ENCODE results near the gene RRAS.

Gene RRAS

GRCh38 chr19:49602806-49603205 is 37.1 kb downstream of the RRAS start:
- TF ChIP-seq FOXP2 (optimal IDR thresholded peaks at IDR 0.05; ENCODE audit: borderline replicate concordance, extremely low read depth, extremely low read length, insufficient read depth) (no peak), TAF1 (IDR thresholded peaks at IDR 0.05; ENCODE audit: borderline replicate concordance, insufficient read depth, low read length) (no peak), SIN3A (IDR thresholded peaks at IDR 0.05; ENCODE audit: borderline replicate concordance, insufficient read depth, low read length) (no peak)
- TF ChIP-seq, protein P1, sequence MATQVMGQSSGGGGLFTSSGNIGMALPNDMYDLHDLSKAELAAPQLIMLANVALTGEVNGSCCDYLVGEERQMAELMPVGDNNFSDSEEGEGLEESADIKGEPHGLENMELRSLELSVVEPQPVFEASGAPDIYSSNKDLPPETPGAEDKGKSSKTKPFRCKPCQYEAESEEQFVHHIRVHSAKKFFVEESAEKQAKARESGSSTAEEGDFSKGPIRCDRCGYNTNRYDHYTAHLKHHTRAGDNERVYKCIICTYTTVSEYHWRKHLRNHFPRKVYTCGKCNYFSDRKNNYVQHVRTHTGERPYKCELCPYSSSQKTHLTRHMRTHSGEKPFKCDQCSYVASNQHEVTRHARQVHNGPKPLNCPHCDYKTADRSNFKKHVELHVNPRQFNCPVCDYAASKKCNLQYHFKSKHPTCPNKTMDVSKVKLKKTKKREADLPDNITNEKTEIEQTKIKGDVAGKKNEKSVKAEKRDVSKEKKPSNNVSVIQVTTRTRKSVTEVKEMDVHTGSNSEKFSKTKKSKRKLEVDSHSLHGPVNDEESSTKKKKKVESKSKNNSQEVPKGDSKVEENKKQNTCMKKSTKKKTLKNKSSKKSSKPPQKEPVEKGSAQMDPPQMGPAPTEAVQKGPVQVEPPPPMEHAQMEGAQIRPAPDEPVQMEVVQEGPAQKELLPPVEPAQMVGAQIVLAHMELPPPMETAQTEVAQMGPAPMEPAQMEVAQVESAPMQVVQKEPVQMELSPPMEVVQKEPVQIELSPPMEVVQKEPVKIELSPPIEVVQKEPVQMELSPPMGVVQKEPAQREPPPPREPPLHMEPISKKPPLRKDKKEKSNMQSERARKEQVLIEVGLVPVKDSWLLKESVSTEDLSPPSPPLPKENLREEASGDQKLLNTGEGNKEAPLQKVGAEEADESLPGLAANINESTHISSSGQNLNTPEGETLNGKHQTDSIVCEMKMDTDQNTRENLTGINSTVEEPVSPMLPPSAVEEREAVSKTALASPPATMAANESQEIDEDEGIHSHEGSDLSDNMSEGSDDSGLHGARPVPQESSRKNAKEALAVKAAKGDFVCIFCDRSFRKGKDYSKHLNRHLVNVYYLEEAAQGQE (IDR thresholded peaks at IDR 0.05; ENCODE audit: insufficient read depth in 1 of 2, low read depth in 2 of 2, low read length in 2 of 2), result no peak

DNA sequence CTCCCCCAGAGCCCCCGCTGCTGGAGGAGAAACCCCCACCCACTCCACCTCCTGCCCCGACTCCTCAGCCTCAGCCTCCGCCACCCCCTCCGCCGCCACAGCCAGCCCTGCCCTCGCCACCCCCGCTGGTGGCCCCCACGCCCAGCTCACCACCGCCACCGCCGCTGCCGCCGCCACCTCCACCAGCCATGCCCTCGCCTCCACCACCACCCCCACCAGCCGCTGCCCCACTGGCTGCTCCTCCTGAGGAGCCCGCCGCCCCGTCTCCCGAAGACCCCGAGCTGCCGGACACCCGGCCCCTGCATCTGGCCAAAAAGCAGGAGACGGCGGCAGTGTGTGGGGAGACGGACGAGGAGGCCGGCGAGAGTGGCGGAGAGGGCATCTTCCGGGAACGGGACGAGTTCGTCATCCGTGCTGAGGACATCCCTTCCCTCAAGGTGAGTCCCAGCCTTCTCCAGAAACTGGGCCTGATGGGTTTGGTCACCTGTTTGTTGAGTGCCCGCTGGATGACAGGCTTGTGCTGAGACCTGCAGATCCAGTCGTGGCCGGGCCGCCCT is 38.4 kb downstream of the RRAS start:
- TF ChIP-seq, protein P1 (IDR thresholded peaks at IDR 0.05; ENCODE audit: insufficient read depth in 1 of 2, low read depth in 2 of 2, low read length in 2 of 2), result no peak
- TF ChIP-seq POLR2AphosphoS5 (IDR thresholded peaks at IDR 0.05; ENCODE audit: low read depth, low read length) (no peak), SIN3A (IDR thresholded peaks at IDR 0.05; ENCODE audit: borderline replicate concordance, insufficient read depth, low read length) (no peak), TAF1 (IDR thresholded peaks at IDR 0.05; ENCODE audit: borderline replicate concordance, insufficient read depth, low read length) (no peak), FOXP2 (optimal IDR thresholded peaks at IDR 0.05; ENCODE audit: borderline replicate concordance, extremely low read depth, extremely low read length, insufficient read depth) (no peak)

- no peak for TF ChIP-seq TAF1 (IDR thresholded peaks at IDR 0.05; ENCODE audit: borderline replicate concordance, insufficient read depth, low read length)
- 0 out of 2 replicates have a peak, but pooled peaks have one; percentile 9 for TF ChIP-seq POLR2AphosphoS5 (IDR thresholded peaks at IDR 0.05; ENCODE audit: low read depth, low read length)
Measured at GRCh38 chr19:49599378-49600295, 40.3 kb downstream of the RRAS start.

DNA sequence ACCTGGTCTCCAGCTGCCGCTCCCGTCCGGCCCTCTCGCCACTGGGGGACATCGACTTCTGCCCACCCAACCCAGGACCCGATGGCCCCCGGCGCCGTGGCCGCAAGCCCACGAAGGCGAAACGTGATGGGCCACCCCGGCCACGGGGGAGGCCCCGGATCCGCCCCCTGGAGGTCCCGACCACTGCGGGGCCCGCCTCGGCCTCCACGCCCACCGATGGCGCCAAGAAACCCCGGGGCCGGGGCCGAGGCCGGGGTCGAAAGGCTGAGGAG is 42.3 kb downstream of the RRAS start:
- no peak for TF ChIP-seq FOXP2 (optimal IDR thresholded peaks at IDR 0.05; ENCODE audit: borderline replicate concordance, extremely low read depth, extremely low read length, insufficient read depth)
- TF ChIP-seq TAF1 (IDR thresholded peaks at IDR 0.05; ENCODE audit: borderline replicate concordance, insufficient read depth, low read length), result no peak
- TF ChIP-seq, protein P1 (IDR thresholded peaks at IDR 0.05; ENCODE audit: insufficient read depth in 1 of 2, low read depth in 2 of 2, low read length in 2 of 2), result no peak
- no peak for TF ChIP-seq POLR2AphosphoS5 (IDR thresholded peaks at IDR 0.05; ENCODE audit: low read depth, low read length)
- TF ChIP-seq SIN3A (IDR thresholded peaks at IDR 0.05; ENCODE audit: borderline replicate concordance, insufficient read depth, low read length), result no peak

DNA sequence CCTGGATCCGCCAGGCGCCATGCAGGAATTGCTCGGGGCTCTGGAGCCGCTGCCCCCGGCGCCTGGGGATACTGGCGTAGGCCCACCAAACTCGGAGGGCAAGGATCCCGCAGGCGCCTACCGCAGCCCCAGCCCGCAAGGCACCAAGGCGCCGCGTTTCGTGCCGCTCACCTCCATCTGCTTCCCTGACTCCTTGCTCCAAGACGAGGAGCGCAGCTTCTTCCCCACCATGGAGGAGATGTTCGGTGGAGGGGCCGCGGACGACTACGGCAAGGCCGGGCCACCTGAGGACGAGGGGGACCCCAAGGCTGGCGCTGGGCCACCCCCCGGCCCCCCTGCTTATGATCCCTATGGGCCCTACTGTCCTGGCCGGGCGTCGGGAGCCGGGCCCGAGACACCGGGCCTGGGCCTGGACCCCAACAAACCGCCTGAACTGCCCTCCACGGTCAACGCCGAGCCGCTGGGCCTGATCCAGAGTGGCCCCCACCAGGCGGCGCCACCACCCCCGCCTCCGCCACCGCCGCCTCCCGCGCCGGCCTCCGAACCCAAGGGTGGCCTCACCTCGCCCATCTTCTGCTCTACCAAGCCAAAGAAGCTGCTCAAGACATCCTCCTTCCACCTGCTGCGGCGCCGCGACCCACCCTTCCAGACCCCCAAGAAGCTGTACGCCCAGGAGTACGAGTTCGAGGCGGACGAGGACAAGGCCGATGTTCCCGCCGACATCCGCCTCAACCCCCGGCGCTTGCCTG is 42.8 kb downstream of the RRAS start:
- TF ChIP-seq, protein P1 (IDR thresholded peaks at IDR 0.05; ENCODE audit: insufficient read depth in 1 of 2, low read depth in 2 of 2, low read length in 2 of 2), result no peak
- TF ChIP-seq POLR2AphosphoS5 (IDR thresholded peaks at IDR 0.05; ENCODE audit: low read depth, low read length), result no peak
- TF ChIP-seq FOXP2 (optimal IDR thresholded peaks at IDR 0.05; ENCODE audit: borderline replicate concordance, extremely low read depth, extremely low read length, insufficient read depth), result no peak
- no peak for TF ChIP-seq TAF1 (IDR thresholded peaks at IDR 0.05; ENCODE audit: borderline replicate concordance, insufficient read depth, low read length)
- no peak for TF ChIP-seq SIN3A (IDR thresholded peaks at IDR 0.05; ENCODE audit: borderline replicate concordance, insufficient read depth, low read length)

All from PFSK-1 (cell line).